HG03575 (cell line): ENCODE results near the gene ISG20.

Source experiments
- ATAC-seq: cut with Tn5 transposase; IDR thresholded peaks from one replicate; pipeline ENCODE4 v1.9.1; 2021; ENCODE audit not compliant: unreplicated experiment, insufficient number of reproducible peaks, low FRiP score; ENCODE audit errors: extremely low read depth

Gene ISG20

GRCh38 chr15:88649753-88650551 is 11.1 kb downstream of the ISG20 start:
- no peak for ATAC-seq

GRCh38 chr15:88650556-88650955 is 11.7 kb downstream of the ISG20 start:
- ATAC-seq = no peak

GRCh38 chr15:88651136-88651732 is 12.4 kb downstream of the ISG20 start:
- no peak for ATAC-seq

- no peak for ATAC-seq
Measured at GRCh38 chr15:88651971-88652370, 13.2 kb downstream of the ISG20 start.

GRCh38 chr15:88652456-88653199 is 13.8 kb downstream of the ISG20 start:
- no peak for ATAC-seq

GRCh38 chr15:88653200-88654064 is 14.6 kb downstream of the ISG20 start:
- no peak for ATAC-seq

- ATAC-seq = no peak
Measured at GRCh38 chr15:88654430-88655102, 15.8 kb downstream of the ISG20 start.

- ATAC-seq = no peak
Measured at GRCh38 chr15:88655103-88655553, 16.3 kb downstream of the ISG20 start.

GRCh38 chr15:88655800-88656488 is 17.1 kb downstream of the ISG20 start:
- ATAC-seq = no peak

- peak; percentile 84 for ATAC-seq
Measured at GRCh38 chr15:88656760-88657221, 18.0 kb downstream of the ISG20 start.

GRCh38 chr15:88657326-88658069 is 18.7 kb downstream of the ISG20 start:
- no peak for ATAC-seq

GRCh38 chr15:88658070-88658965 is 19.5 kb downstream of the ISG20 start:
- ATAC-seq = no peak

- no peak for ATAC-seq
Measured at GRCh38 chr15:88658972-88659931, 20.4 kb downstream of the ISG20 start.

- no peak for ATAC-seq
Measured at GRCh38 chr15:88661041-88661700, 22.4 kb downstream of the ISG20 start.
